HG02763 (cell line): ENCODE measurements around the gene KDM4D.
"Not testable (repeated sequence)": the region's sequence is repeated elsewhere in the genome, so short reads cannot be mapped to it uniquely, and the experiment has no call there.

Experiments
- ATAC-seq: cut with Tn5 transposase; IDR thresholded peaks from one replicate; pipeline ENCODE4 v1.9.1; 2021; ENCODE audit warnings: mild to moderate bottlenecking, moderate library complexity; ENCODE audit not compliant: unreplicated experiment

KDM4D gene

DNA sequence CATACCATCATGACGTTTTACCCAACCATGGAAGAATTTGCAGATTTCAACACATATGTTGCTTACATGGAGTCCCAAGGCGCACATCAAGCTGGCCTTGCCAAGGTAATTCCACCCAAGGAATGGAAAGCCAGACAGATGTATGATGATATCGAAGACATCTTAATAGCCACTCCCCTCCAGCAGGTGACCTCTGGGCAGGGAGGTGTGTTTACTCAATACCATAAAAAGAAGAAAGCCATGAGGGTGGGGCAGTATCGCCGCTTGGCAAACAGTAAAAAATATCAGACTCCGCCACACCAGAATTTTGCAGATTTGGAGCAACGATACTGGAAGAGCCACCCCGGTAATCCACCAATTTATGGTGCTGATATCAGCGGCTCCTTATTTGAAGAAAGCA, 52.1 kb downstream of the KDM4D start:
- ATAC-seq, result not testable (repeated sequence)

DNA sequence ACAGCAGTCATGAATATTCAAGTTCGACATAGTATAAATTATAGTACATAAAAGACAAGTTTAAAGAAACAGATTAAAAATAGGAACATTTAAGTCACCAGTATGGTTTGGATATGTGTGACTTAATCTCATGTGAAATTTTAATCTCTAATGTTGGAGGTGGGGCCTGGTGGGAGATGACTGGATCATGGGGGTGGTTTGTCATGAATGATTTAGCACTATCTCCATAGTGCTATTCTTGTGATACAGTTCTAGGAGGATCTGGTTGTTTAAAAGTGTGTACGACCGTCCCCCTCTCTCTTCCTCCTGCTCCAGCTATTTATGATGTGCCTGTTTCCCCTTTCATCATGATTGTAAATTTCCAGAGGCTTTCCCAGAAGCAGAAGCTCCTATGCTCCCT, 54.8 kb downstream of the KDM4D start:
- ATAC-seq, result no peak

DNA sequence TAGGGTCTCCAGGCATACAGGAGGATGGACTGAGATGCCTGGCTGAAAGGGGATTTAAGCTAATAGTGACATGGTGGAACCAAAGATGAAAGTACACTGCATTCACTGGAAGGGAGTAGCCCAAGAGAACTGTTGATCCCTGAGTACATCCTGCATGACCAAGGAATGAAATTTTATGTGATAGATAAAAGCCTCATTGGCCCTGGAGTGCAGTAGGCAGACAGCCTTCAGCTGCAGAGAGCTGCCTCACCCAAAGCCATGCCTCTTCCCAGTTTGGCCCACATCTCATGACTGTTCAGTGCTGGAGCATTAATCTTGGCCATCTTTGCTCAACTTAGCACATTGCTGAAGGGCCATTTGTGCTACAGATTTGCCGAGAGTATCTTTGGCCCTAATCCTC, 59.5 kb downstream of the KDM4D start:
- no peak for ATAC-seq

DNA sequence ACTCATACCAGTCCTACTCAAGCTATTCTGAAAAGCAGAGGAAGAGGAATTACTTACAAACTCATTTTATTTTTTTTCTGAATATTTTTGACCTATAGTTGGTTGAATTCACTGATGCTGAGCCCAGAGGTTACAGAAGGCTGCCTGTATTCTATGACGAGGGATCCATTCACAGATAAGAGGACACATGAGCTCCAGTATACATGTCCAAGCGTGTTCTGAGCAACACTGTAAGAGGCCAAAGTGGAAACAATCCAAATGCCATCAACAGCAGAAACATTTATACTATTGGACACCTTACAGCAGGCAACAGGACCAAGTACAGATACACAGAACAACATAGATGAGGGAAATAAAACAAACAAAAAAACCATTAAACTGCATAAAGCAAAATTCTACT, 61.8 kb downstream of the KDM4D start:
- no peak for ATAC-seq

DNA sequence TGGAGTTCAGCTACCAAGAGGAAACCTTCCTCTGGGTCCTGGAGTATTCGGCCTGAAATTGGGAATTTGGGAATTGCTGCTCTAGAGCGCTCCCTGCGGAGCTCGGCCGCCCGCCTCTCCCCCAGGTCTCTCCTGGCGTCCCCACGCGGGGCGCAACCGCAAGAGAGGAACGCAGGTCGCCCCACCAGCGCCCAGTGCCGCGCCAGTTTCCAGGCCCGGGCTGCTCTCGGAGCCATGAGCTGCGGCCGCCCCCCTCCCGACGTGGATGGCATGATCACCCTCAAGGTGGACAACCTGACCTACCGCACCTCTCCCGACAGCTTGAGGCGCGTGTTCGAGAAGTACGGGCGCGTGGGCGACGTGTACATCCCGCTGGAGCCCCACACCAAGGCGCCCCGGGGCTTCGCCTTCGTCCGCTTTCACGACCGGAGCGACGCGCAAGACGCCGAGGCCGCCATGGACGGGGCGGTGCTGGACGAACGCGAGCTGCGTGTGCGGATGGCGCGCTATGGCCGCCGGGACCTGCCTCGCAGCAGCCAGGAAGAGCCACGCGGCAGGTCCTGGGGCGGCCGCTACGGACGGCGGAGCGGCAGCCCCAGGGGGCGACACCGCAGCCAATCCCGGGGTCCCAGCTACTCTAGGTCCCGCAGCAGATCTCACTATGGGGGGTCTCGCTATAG, 64.0 kb downstream of the KDM4D start:
- not testable (repeated sequence) for ATAC-seq

DNA sequence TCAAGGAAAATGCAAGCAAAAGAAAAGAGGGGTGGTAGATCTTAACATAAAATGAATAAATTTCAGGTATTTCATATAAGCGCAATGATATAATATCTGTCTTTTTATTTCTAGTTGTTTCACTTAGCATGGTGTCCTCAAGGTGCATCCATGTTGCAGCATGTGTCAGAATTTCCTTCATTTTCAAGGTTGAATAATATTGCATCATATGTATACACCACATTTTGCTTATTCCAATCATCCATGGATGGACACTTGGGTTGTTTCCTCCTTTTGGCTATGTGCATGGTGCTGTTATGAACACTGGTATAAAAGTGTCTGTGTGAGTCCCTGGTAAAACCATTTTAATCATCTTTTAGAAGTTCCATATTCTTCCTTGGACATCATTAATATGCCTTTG, 68.7 kb downstream of the KDM4D start:
- no peak for ATAC-seq

DNA sequence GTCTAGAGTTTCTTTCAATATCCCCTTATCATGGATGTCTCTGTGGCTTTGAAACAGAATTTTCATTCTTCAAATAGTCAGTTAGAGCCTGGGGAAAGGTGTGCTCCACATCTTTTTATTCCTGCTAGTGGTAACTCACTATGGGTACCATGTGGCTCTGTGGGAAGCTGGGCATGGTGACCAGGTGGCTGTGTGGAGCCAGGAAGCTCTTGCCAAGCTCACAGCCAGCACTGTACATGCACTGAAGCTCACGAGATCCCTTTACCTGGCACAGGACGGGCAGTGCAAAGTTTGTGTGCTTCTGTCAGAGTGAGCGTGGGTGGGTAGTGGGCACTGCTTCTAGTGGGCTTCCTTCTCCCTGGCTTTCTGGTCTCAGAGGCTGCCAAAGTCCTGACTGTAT, 69.4 kb downstream of the KDM4D start:
- ATAC-seq, result no peak

DNA sequence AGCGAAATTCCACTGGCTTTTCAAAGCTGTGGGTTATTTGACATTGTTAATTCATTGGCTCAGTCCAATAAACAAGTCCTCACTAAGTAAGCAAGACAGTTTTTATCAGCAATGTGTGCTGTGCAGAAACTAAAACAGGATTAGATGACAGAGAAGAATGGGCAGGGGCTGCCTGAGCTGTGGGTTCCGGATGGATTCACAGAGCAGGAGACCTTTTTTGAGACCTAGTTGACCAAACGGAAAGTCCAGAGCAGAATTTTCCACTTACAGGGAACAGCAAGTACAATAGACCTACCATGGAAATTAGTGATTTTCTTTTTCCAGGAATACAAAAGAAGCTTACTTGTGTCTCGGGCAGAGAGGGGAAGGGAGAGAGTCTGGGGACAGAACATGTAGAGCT, 70.5 kb downstream of the KDM4D start:
- ATAC-seq, result no peak

DNA sequence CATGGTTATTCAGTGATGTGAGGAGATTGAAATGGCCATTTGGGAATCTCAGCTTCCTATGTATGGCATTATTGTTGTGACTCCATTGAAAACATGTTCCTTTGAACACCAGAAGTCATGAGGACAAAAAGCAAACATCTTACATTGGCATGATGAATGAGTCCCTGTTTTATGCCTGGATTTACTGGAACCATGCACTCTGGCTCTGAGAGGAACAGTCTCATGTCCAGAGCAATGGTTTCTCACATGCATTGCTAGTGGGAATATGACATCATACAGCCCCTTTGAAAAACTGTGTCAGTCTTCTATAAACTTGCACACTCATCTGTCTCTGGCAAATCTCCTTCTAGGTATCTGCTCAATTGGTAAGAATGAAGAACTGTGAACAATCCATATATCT, 72.3 kb downstream of the KDM4D start:
- no peak for ATAC-seq
